CD14-positive monocyte (primary cell): ENCODE data around the gene DUOXA2. TPM values are rescaled to one million over a fixed set of nuclear protein-coding genes. Genes with fewer than 3 reads are reported as not detected.

ENCODE experiments used
- DNase-seq, 3 donors: peaks; one replicate each; pipeline ENCODE4 v3.0.0-alpha.2; 2011 to 2022
- H2AFZ ChIP-seq: 2 replicates; pipeline ENCODE4 v1.6.0; 2012; ENCODE audit warnings: mild to moderate bottlenecking, low read depth, low read length, inconsistent platforms; ENCODE audit not compliant: insufficient read depth, poor library complexity, severe bottlenecking
- H3K27ac ChIP-seq, 2 donors: 1 replicate in 1 of 2; 2 replicates in 1 of 2; pipeline ENCODE4 v1.5.1; 2012 to 2013; ENCODE audit warnings: low read length in 2 of 2, control low read depth in 1 of 2, inconsistent platforms in 1 of 2, low read depth in 1 of 2, mild to moderate bottlenecking in 1 of 2
- H3K27me3 ChIP-seq, 2 donors: one replicate each; pipeline versions ENCODE4 v1.6.0 to v1.6.1; 2011 to 2013; ENCODE audit warnings: low read length in 2 of 2; ENCODE audit not compliant: control insufficient read depth in 2 of 2, insufficient read depth in 2 of 2
- H3K36me3 ChIP-seq, 2 donors: replicated peaks in 1 of 2; 1 replicate in 1 of 2; 2 replicates in 1 of 2; pipeline versions ENCODE4 v1.5.1 to v1.6.1; 2012 to 2013; ENCODE audit warnings: low read length in 2 of 2, control low read depth in 1 of 2, inconsistent platforms in 1 of 2, mild to moderate bottlenecking in 1 of 2; ENCODE audit not compliant: insufficient read depth in 2 of 2, control insufficient read depth in 1 of 2
- H3K4me1 ChIP-seq, 2 donors: 1 replicate in 1 of 2; 2 replicates in 1 of 2; pipeline versions ENCODE4 v1.5.1 to v1.6.1; 2012 to 2013; ENCODE audit warnings: low read length in 2 of 2, control low read depth in 1 of 2, inconsistent platforms in 1 of 2, mild to moderate bottlenecking in 1 of 2, moderate library complexity in 1 of 2; ENCODE audit not compliant: insufficient read depth in 2 of 2, control insufficient read depth in 1 of 2
- H3K4me2 ChIP-seq: replicated peaks from 2 replicates; pipeline ENCODE3; 2012; ENCODE audit warnings: low read length, moderate library complexity, mild to moderate bottlenecking; ENCODE audit not compliant: poor library complexity, severe bottlenecking; ENCODE audit errors: extremely low read depth
- H3K4me3 ChIP-seq, 3 experiments: fragments of 200-600 bp in 1 of 3; sonication (generic) in 1 of 3; replicated peaks in 1 of 3; 1 replicate in 2 of 3; 2 replicates in 1 of 3; pipeline ENCODE4 v1.5.1; 2011 to 2013; ENCODE audit warnings: low read length in 3 of 3, mild to moderate bottlenecking in 3 of 3, control low read depth in 2 of 3, low read depth in 2 of 3, inconsistent platforms in 1 of 3, moderate library complexity in 1 of 3
- H3K79me2 ChIP-seq: 2 replicates; pipeline ENCODE4 v1.6.0; 2012; ENCODE audit warnings: mild to moderate bottlenecking, control low read depth, inconsistent platforms, low read length, moderate library complexity; ENCODE audit not compliant: insufficient read depth
- H3K9ac ChIP-seq: 2 replicates; pipeline ENCODE4 v1.6.0; 2017; ENCODE audit warnings: low read length, mild to moderate bottlenecking; ENCODE audit not compliant: insufficient read depth, poor library complexity, severe bottlenecking
- H3K9me3 ChIP-seq, 2 donors: replicated peaks in 1 of 2; 1 replicate in 1 of 2; 2 replicates in 1 of 2; pipeline versions ENCODE4 v1.5.1 to v1.6.1; 2012 to 2013; ENCODE audit warnings: low read length in 2 of 2, control low read depth in 1 of 2; ENCODE audit not compliant: control insufficient read depth in 1 of 2, insufficient read depth in 1 of 2
- H4K20me1 ChIP-seq: 2 replicates; pipeline ENCODE4 v1.6.0; 2012; ENCODE audit warnings: mild to moderate bottlenecking, low read length, control low read depth, moderate library complexity; ENCODE audit not compliant: insufficient read depth
- H3K27ac Mint-ChIP-seq, 7 donors: one replicate each; pipeline ENCODE4 v1.8.0; 2020; ENCODE audit warnings: mild to moderate bottlenecking in 7 of 7, mixed read lengths in 7 of 7, moderate library complexity in 6 of 7, inconsistent platforms in 2 of 7
- H3K27me3 Mint-ChIP-seq, 3 donors: one replicate each; pipeline ENCODE4 v1.8.0; 2021 to 2022; ENCODE audit warnings: low read depth in 3 of 3, mild to moderate bottlenecking in 3 of 3, mixed read lengths in 3 of 3, moderate library complexity in 3 of 3, inconsistent platforms in 1 of 3
- H3K36me3 Mint-ChIP-seq, 2 donors: one replicate each; pipeline ENCODE4 v1.8.0; 2020; ENCODE audit warnings: mixed read lengths in 2 of 2, inconsistent platforms in 1 of 2, mild to moderate bottlenecking in 1 of 2
- H3K4me1 Mint-ChIP-seq: one replicate; pipeline ENCODE4 v1.8.0; 2020; ENCODE audit warnings: mild to moderate bottlenecking, mixed read lengths
- H3K4me3 Mint-ChIP-seq, 2 donors: one replicate each; pipeline ENCODE4 v1.8.0; 2020; ENCODE audit warnings: mild to moderate bottlenecking in 2 of 2, mixed read lengths in 2 of 2, moderate library complexity in 1 of 2
- H3K9me3 Mint-ChIP-seq, 7 donors: one replicate each; pipeline ENCODE4 v1.8.0; 2020 to 2022; ENCODE audit warnings: mixed read lengths in 7 of 7, mild to moderate bottlenecking in 6 of 7, moderate library complexity in 6 of 7, inconsistent platforms in 2 of 7
- WGBS: methylation state at CpG from one replicate; pipeline ENCODE4 v1.1.5; 2013; ENCODE audit warnings: missing lambda C conversion rate; ENCODE audit not compliant: insufficient coverage; 5-methylcytosine and 5-hydroxymethylcytosine counted together
- intact Hi-C, 2 donors: fragments of 100-400 bp; cut with micrococcal nuclease; formaldehyde crosslinking; loops; one replicate each; pipeline versions ENCODE4 v1.15.0 to v1.15.1; 2023
- polyA plus RNA-seq, 3 donors: library from polyadenylated mRNA; depleted of rRNA in 1 of 3; unstranded in 2 of 3; stranded (reverse) in 1 of 3; fragments of 300-500 nt in 2 of 3; fragments of >200 nt in 1 of 3; fragmentation: Illumina TruSeq in 2 of 3; gene quantifications; 1 replicate in 2 of 3; 2 replicates in 1 of 3; pipeline ENCODE4 v1.2.3, GENCODE V29; 2012 to 2021
- TF ChIP-seq, protein P1 (sequence below): fragments of 200-600 bp; IDR thresholded peaks from one replicate; pipeline ENCODE4 v1.8.0; 2022; ENCODE audit warnings: antibody characterized with exemption, mild to moderate bottlenecking

The DUOXA2 gene
- polyA plus RNA-seq, 3 donors = not detected

DNA sequence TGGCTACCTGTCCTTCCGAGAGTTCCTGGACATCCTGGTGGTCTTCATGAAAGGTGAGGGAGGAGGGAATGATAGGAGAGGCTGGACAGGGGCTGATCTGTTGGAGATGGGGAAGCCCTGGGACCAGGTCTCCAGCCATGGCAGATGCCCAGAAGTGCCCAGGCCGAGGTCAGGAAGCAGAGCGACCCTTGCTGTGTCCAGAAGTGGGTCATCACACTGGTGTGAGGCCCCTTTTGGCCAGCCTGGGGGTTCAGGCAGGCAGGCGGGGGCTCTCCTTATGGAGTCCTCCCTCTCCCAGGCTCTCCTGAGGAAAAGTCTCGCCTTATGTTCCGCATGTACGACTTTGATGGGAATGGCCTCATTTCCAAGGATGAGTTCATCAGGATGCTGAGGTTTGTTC is 33.5 kb downstream of the DUOXA2 start:
- Histone ChIP-seq H3K4me2 (no peak overlapping the region), H3K9ac (no peak overlapping the region), H3K36me3 (no peaks in the 10 kb centered on the region), H3K79me2 (no peaks in the 10 kb centered on the region), H3K27me3 (no peaks in the 10 kb centered on the region), H3K27ac (no peak overlapping the region), H3K4me1 (no peaks in the 10 kb centered on the region), H3K9me3 (no peaks in the 10 kb centered on the region), H2AFZ (no peak overlapping the region), H4K20me1 (no peaks in the 10 kb centered on the region), H3K4me3 (no peak overlapping the region)
- Mint-ChIP-seq H3K27ac (no peak overlapping the region), H3K4me3 (no peak overlapping the region), H3K27me3 (peaks cover 5 to 9% (median 7%) of the 10 kb centered on the region in 3 donors), H3K4me1 (no peaks in the 10 kb centered on the region), H3K36me3 (peaks cover 0 to 6% of the 10 kb centered on the region in 2 donors), H3K9me3 (peaks cover 0 to 2% (median 0%) of the 10 kb centered on the region in 7 donors)
- DNase-seq = no peak
- TF ChIP-seq, protein P1, sequence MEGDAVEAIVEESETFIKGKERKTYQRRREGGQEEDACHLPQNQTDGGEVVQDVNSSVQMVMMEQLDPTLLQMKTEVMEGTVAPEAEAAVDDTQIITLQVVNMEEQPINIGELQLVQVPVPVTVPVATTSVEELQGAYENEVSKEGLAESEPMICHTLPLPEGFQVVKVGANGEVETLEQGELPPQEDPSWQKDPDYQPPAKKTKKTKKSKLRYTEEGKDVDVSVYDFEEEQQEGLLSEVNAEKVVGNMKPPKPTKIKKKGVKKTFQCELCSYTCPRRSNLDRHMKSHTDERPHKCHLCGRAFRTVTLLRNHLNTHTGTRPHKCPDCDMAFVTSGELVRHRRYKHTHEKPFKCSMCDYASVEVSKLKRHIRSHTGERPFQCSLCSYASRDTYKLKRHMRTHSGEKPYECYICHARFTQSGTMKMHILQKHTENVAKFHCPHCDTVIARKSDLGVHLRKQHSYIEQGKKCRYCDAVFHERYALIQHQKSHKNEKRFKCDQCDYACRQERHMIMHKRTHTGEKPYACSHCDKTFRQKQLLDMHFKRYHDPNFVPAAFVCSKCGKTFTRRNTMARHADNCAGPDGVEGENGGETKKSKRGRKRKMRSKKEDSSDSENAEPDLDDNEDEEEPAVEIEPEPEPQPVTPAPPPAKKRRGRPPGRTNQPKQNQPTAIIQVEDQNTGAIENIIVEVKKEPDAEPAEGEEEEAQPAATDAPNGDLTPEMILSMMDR = no peak
- 90% methylated on average over 5 of the region's 7 CpGs for whole genome bisulfite sequencing
- intact Hi-C loops = no loop called here

DNA sequence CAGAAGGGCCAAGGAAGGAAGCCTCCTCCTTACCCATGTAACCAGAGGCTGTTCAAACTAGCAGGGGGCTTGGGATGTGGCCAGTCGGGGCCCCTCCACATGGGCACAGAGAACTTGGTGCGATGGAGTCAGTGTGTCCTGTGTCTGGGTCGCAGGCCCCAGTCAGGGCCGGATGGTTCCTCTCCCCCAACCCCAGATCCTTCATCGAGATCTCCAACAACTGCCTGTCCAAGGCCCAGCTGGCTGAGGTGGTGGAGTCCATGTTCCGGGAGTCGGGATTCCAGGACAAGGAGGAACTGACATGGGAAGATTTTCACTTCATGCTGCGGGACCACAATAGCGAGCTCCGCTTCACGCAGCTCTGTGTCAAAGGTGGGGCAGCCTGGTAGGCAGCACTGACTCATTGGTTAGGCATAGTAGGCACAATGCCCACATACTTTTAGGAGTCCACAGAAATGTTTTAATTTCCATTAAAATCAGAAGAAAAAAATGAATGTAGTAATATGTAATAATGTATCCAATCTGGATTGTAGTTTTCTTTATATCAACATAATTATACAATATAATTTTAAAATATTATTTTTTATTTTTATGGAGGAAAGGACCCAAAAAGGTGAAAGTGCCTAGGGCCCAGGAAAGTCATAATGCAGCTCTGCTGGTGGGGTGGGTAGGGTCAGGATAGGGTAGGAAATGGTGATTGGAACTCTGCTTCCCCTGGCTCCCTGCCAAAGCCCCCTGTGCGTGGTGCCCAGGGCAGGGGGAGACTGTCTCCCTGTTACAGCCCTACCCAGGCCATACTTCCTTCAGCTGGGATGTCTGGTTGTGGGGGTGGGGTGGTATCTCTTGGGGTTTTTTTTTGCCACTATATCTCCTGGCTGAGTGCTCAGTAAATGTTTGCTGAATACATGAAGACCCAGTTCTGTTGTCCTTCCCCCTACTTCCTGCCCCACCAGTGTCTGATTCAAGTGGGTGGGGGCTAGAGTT is 34.2 kb downstream of the DUOXA2 start:
- Histone ChIP-seq H3K4me2 (no peak overlapping the region), H3K4me3 (no peak overlapping the region), H3K79me2 (no peaks in the 10 kb centered on the region), H3K9ac (no peak overlapping the region), H4K20me1 (no peaks in the 10 kb centered on the region), H2AFZ (no peak overlapping the region), H3K36me3 (no peaks in the 10 kb centered on the region), H3K9me3 (no peaks in the 10 kb centered on the region), H3K27ac (no peak overlapping the region), H3K27me3 (no peaks in the 10 kb centered on the region), H3K4me1 (no peaks in the 10 kb centered on the region)
- intact Hi-C loops = no loop called here
- DNase-seq = no peak
- peaks cover 4 to 9% (median 8%) of the 10 kb centered on the region in 3 donors for H3K27me3 Mint-ChIP-seq
- no peak overlapping the region for H3K4me3 Mint-ChIP-seq
- TF ChIP-seq, protein P1 = no peak
- H3K36me3 Mint-ChIP-seq = peaks cover 0 to 7% of the 10 kb centered on the region in 2 donors
- no peak overlapping the region for H3K27ac Mint-ChIP-seq
- WGBS = 98% methylated on average over 7 of the region's 12 CpGs
- no peaks in the 10 kb centered on the region for H3K4me1 Mint-ChIP-seq
- peaks cover 0 to 3% (median 0%) of the 10 kb centered on the region in 7 donors for H3K9me3 Mint-ChIP-seq
